MM.1S (cell line): ENCODE results near the gene ALKBH5.

Source experiments
- CTCF ChIP-seq: fragments of 300-600 bp; sonication (generic); IDR thresholded peaks from 2 replicates; pipeline ENCODE4 v1.5.1; 2016; ENCODE audit warnings: antibody characterized with exemption, low read length, mixed read lengths
- EZH2 ChIP-seq: fragments of 300-600 bp; sonication (generic); optimal IDR thresholded peaks from 2 replicates; pipeline ENCODE3; 2017; ENCODE audit warnings: low read depth, mild to moderate bottlenecking, antibody characterized with exemption, low read length, mixed read lengths

DNA sequence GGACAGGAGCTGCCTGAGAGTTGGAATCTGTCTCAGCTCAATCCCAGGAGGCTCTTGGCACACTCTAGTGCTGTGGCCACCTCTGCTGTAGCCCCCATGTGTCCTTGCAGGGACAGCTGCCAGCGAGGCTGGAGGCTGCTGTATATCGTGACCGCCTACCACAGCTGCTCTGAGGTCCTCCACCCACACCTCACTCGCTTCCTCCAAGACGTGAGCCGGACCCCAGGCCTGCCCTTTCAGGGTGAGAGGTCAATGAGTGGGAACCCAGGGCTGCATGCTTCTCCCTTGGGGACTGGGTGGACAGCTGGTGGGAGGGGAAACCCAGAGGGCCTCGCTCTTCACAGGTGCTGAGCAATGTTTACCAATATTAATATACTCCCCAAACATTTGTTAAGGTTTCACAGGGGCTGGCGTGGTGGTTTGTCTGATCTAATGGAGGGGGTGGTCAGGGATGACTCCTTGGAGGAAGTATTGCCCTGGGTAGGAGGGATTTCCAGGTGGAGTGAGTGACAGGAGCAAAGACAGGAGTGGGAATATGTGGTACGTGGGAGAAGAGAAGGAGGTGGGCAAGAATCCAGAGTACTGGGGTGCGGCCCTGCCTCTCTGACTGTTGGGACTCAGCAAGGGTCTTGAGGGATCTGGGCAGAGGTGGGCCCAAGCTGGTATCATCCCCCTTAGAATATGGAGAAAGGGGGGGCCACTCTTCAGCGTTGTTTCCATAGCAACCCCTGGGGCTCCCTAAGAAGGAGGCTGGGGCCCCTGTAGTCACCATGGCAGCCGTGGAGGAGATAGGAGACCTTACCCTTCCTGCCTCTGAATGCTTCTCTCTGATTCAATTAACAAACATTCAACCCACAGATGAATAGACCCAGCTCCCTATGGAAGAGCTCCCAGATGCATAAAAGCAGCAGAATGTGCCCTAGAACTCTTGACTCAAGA lies 22.2 kb upstream of the ALKBH5 start:
- no peak for TF ChIP-seq CTCF
- TF ChIP-seq EZH2 = no peak
